Middle frontal gyrus (tissue), 1 donor: ENCODE results near the gene ZNF549.
"Not testable (repeated sequence)": the region's sequence is repeated elsewhere in the genome, so short reads cannot be mapped to it uniquely, and the experiment has no call there.

ENCODE experiments used
- DNase-seq: peaks from one replicate; pipeline ENCODE4 v3.0.0-alpha.2; 2015; ENCODE audit warnings: low spot score; ENCODE audit errors: extremely low spot score

The ZNF549 gene

DNA sequence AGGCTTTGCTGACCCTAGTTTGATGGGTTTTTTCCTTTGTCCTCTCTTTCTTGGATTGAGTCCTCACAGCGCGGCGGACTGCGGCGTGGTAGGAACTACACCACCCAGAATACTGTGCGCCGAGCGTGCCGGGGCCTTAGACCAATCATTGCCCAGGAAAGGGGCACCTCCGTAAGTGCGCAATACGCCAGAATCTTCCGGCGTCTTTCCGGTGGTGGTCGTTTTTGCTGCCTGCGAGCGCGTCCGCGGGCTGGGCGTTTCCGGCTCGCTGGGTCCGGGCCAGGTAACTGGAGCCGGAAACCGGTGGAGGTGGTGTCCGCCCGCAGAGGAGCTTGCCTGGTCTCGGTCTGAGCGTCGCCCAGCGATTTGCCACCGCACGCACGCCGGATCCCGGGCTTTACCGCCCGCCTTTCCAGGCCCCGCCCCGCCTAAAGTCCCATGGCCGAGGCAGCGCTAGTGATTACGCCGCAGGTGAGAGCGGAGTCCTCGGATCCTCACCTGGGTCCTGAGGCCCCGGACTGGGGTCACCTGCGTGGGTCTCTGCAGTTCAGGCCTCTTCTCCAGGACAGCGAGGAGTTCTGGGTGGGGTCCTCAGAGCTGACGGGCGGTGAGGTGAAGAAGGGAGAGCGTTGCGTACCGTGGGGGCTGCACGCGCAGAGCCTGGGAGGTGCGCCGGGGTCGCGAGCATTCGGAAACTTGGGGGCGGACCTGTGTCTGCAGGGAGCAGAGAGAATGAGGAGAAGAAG lies at the start of gene ZNF549:
Gene ZNF549, plus strand, starts transcription at position 221 of the 746 bp plus-strand sequence. Its CDS starts 218 bp downstream, at position 439.
- DNase-seq, result peak; percentile 74

GRCh38 chr19:57487477-57488298 lies 39.5 kb upstream of the ZNF549 start, which contains the start of gene ZNF419:
TSS of gene ZNF419 (plus strand) at chr19:57487750. CDS start at chr19:57487951, 201 bp downstream.
- peak; percentile 84 for DNase-seq

GRCh38 chr19:57488299-57488644 lies 38.9 kb upstream of the ZNF549 start:
- not testable (repeated sequence) for DNase-seq

DNA sequence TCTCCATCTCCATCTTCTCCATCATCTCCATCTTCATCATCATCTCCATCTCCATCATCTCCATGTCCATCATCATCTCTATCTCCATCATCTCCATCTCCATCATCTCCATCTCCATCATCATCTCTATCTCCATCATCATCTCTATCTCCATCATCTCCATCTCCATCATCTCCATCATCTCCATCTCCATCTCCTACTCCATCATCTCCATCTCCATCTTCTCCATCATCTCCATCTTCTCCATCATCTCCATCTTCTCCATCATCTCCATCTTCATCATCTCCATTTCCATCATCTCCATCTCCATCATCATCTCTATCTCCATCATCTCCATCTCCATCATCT lies 27.9 kb upstream of the ZNF549 start:
- DNase-seq, result not testable (repeated sequence)

- DNase-seq, result peak; percentile 87
These were observed 27.3 kb upstream of the ZNF549 start, which contains the start of gene ZNF773 for GRCh38 chr19:57499680-57500395. TSS of gene ZNF773 (plus strand) at chr19:57499938. CDS start at chr19:57500081, 143 bp downstream.

DNA sequence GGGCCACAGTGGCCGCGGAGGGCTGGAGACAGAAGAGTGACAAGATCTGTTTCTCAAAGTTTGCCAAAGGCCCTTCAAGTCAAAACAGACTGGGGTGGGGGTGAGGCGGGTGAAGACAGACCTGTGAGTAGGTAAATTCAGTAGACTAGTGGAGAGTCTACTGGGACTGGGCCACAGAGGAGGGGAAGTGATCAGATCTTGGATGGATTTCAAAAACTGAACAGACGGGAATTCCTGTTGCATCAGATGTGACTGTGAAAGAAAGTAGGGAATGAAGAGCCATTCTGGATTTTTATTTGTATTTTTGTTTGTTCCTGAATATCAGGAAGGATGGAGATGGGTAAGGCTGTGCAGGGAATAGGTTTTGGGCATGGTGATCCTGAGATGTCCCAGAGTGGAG lies 26.8 kb upstream of the ZNF549 start:
- DNase-seq, result not testable (repeated sequence)

DNA sequence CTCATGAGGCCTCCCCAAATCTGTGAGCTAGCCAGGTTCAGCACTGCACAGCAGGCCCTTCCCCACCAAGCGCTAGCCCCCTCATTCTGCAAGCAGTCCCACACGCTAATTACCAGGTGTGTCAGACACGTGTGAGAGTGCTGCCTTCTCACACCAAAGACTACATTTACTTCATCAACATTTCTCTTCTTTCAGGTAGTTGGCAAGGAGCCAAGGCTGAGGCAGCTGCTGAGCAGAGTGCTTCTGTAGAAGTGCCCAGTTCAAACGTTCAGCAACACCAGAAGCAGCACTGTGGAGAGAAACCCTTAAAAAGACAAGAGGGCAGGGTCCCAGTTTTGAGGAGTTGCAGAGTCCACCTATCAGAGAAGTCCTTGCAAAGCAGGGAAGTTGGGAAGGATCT lies 21.0 kb upstream of the ZNF549 start:
- DNase-seq, result no peak

- no peak for DNase-seq
These were observed 15.7 kb upstream of the ZNF549 start for GRCh38 chr19:57511484-57511883.

- DNase-seq, result no peak
These were observed 14.3 kb upstream of the ZNF549 start for GRCh38 chr19:57512845-57513244.

GRCh38 chr19:57515255-57515654 lies 11.9 kb upstream of the ZNF549 start:
- DNase-seq, result no peak

- not testable (repeated sequence) for DNase-seq
These were observed 9.1 kb upstream of the ZNF549 start for GRCh38 chr19:57518021-57518420.

GRCh38 chr19:57537953-57538547 lies 10.9 kb downstream of the ZNF549 start:
- no peak for DNase-seq

GRCh38 chr19:57546513-57546912 lies 19.4 kb downstream of the ZNF549 start:
- no peak for DNase-seq

- no peak for DNase-seq
These were observed 25.3 kb downstream of the ZNF549 start for GRCh38 chr19:57552432-57552831.

- no peak for DNase-seq
These were observed 30.5 kb downstream of the ZNF549 start for GRCh38 chr19:57557659-57558058.

- DNase-seq, result no peak
These were observed 31.4 kb downstream of the ZNF549 start for GRCh38 chr19:57558525-57558924.

- no peak for DNase-seq
These were observed 31.9 kb downstream of the ZNF549 start for GRCh38 chr19:57559008-57559403.

GRCh38 chr19:57559404-57560025 lies 32.4 kb downstream of the ZNF549 start, which contains the start of gene ZNF550:
TSS of gene ZNF550 (minus strand) at chr19:57559863. CDS start at chr19:57559682, 181 bp downstream.
- DNase-seq, result peak; percentile 74

DNA sequence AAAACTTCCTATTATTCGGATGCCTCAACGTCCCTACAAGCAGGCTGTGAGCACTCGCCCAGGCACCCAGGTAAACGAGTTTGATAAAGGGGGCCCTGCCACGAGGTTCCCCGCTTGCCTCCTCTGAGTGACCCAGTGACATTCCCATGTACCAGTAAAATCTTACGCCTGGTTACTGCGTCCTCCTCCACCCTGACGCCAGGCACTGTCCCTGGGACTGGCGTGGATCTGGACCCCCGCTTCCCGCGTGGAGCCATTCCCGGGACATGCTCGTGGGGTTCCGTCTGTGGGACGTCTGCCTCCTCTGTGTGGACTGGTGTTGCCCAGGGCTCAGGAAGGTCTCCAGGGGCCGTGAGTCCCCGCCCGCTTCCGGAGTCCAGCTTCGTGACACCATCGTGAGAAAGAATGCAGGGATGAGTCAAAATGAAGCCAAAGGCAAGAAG lies 32.9 kb downstream of the ZNF549 start:
- DNase-seq, result no peak

DNA sequence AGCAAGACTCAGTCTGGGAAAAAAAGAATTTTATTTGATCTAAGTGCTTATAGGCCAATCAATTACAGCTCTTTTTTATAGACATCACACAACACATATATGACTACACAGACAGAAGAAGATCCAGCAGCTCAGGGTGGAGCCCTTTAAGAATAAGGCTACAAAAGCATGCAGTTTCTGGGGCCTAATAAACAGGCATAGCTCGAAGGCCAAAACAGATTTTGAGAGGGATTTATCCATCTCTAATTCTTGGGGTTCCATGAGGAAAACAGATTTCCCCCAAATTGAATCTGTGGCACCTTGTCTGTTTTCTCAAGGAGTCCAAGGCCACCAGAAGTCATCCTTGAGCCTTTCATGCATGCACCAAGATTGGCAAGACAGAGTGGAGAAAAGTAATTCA lies 36.4 kb downstream of the ZNF549 start:
- DNase-seq, result no peak
